Calu3 (cell line): ENCODE data around the gene MON2. TPM values are rescaled to one million over a fixed set of nuclear protein-coding genes. Genes with fewer than 3 reads are reported as not detected.

ENCODE experiments used
- BruUV-seq: library from RNA; stranded (reverse); fragments of 400-500 nt; replicated peaks from 2 replicates; lab custom pipeline; 2021; lab: Mats Ljungman, UMichigan
- CTCF ChIA-PET: fragments of 300-600 bp; sonication (Branson Sonifier 250); formaldehyde crosslinking; loops from one replicate; lab custom pipeline; 2022; ENCODE audit warnings: antibody characterized with exemption; lab: Charles Lee
- DNase-seq: peaks from one replicate; pipeline ENCODE4 v3.0.0; 2022
- H3K27ac Mint-ChIP-seq: one replicate; pipeline ENCODE4 v1.8.0; 2022; ENCODE audit warnings: mixed read lengths; ENCODE audit not compliant: unreplicated experiment
- H3K27me3 Mint-ChIP-seq: one replicate; pipeline ENCODE4 v1.8.0; 2022; ENCODE audit warnings: mixed read lengths; ENCODE audit not compliant: unreplicated experiment
- H3K36me3 Mint-ChIP-seq: one replicate; pipeline ENCODE4 v1.8.0; 2022; ENCODE audit warnings: mild to moderate bottlenecking, moderate library complexity, mixed read lengths; ENCODE audit not compliant: insufficient read depth, unreplicated experiment
- H3K4me1 Mint-ChIP-seq: one replicate; pipeline ENCODE4 v1.8.0; 2022; ENCODE audit warnings: mild to moderate bottlenecking, low read depth, mixed read lengths; ENCODE audit not compliant: unreplicated experiment
- H3K4me3 Mint-ChIP-seq: one replicate; pipeline ENCODE4 v1.8.0; 2022; ENCODE audit warnings: mild to moderate bottlenecking, low read depth, moderate library complexity, mixed read lengths; ENCODE audit not compliant: unreplicated experiment
- H3K9me3 Mint-ChIP-seq: one replicate; pipeline ENCODE4 v1.8.0; 2022; ENCODE audit warnings: low read depth, mixed read lengths; ENCODE audit not compliant: unreplicated experiment
- CTCF ChIP-seq: fragments of 200-600 bp; IDR thresholded peaks from one replicate; pipeline ENCODE4 v1.8.0; 2022; ENCODE audit warnings: antibody characterized with exemption; ENCODE audit not compliant: unreplicated experiment
- intact Hi-C: fragments of 100-400 bp; cut with micrococcal nuclease; formaldehyde crosslinking; loops from one replicate; pipeline ENCODE4 v1.10.0; 2022; ENCODE audit not compliant: unreplicated experiment
- total RNA-seq: library from RNA; stranded (reverse); gene quantifications from 2 replicates; pipeline ENCODE4 v1.2.3, GENCODE V29; 2022

MON2 gene
- total RNA-seq, 1 experiment from 2014 or later = 46.7 TPM

- H3K27ac Mint-ChIP-seq = no peak overlapping the region
- peaks cover 3% of the 10 kb centered on the region for H3K9me3 Mint-ChIP-seq
- H3K4me1 Mint-ChIP-seq = peaks cover 6% of the 10 kb centered on the region
- no peak overlapping the region for H3K4me3 Mint-ChIP-seq
- CTCF ChIA-PET = no interaction called here
- H3K36me3 Mint-ChIP-seq = peaks cover 5% of the 10 kb centered on the region
- TF ChIP-seq CTCF = no peak
- DNase-seq = no peak
- no peaks in the 10 kb centered on the region for H3K27me3 Mint-ChIP-seq
- intact Hi-C loops = no loop called here
- BruUV-seq = no TSS peak
Measured at GRCh38 chr12:62517887-62518286, 51.3 kb downstream of the MON2 start.

GRCh38 chr12:62519043-62519442, 52.4 kb downstream of the MON2 start:
- no peak for DNase-seq
- H3K4me3 Mint-ChIP-seq = no peak overlapping the region
- intact Hi-C loops = no loop called here
- peaks cover 17% of the 10 kb centered on the region for H3K4me1 Mint-ChIP-seq
- CTCF ChIA-PET = no interaction called here
- H3K9me3 Mint-ChIP-seq = peaks cover 2% of the 10 kb centered on the region
- TF ChIP-seq CTCF = no peak
- no TSS peak for BruUV-seq
- no peak overlapping the region for H3K27ac Mint-ChIP-seq
- H3K36me3 Mint-ChIP-seq = peaks cover 5% of the 10 kb centered on the region
- H3K27me3 Mint-ChIP-seq = no peaks in the 10 kb centered on the region

- Mint-ChIP-seq H3K4me1 (peaks cover 17% of the 10 kb centered on the region), H3K36me3 (peaks cover 5% of the 10 kb centered on the region), H3K27me3 (no peaks in the 10 kb centered on the region), H3K9me3 (no peaks in the 10 kb centered on the region), H3K4me3 (no peak overlapping the region), H3K27ac (no peak overlapping the region)
- DNase-seq = no peak
- no peak for TF ChIP-seq CTCF
- intact Hi-C loops = loop anchor here (5.0 kb wide), 1 partner anchor 83 kb away; no protein-coding TSS in a partner anchor
- CTCF ChIA-PET = interaction anchor here (1.2 kb wide), 1 partner anchor 38 kb away, joined by 3 read pairs; no protein-coding TSS in a partner anchor
- no TSS peak for BruUV-seq
Measured at GRCh38 chr12:62520361-62520760, 53.7 kb downstream of the MON2 start.

- no peak for TF ChIP-seq CTCF
- intact Hi-C loops = loop anchor here (1.0 to 5.0 kb wide), 4 partner anchors 14 to 290 kb away; no protein-coding TSS in a partner anchor
- Mint-ChIP-seq H3K27ac (no peak overlapping the region), H3K4me3 (no peak overlapping the region), H3K4me1 (peaks cover 17% of the 10 kb centered on the region), H3K36me3 (peaks cover 5% of the 10 kb centered on the region), H3K27me3 (no peaks in the 10 kb centered on the region), H3K9me3 (no peaks in the 10 kb centered on the region)
- CTCF ChIA-PET = interaction anchor here (0.5 to 1.8 kb wide), 10 partner anchors 33 to 546 kb away, joined by 3 to 8 read pairs (median 4); no protein-coding TSS in a partner anchor
- BruUV-seq = no TSS peak
- no peak for DNase-seq
Measured at GRCh38 chr12:62522984-62523383, 56.4 kb downstream of the MON2 start.
